ENCODE results near the gene PTTG1IP.

PTTG1IP gene

DNA sequence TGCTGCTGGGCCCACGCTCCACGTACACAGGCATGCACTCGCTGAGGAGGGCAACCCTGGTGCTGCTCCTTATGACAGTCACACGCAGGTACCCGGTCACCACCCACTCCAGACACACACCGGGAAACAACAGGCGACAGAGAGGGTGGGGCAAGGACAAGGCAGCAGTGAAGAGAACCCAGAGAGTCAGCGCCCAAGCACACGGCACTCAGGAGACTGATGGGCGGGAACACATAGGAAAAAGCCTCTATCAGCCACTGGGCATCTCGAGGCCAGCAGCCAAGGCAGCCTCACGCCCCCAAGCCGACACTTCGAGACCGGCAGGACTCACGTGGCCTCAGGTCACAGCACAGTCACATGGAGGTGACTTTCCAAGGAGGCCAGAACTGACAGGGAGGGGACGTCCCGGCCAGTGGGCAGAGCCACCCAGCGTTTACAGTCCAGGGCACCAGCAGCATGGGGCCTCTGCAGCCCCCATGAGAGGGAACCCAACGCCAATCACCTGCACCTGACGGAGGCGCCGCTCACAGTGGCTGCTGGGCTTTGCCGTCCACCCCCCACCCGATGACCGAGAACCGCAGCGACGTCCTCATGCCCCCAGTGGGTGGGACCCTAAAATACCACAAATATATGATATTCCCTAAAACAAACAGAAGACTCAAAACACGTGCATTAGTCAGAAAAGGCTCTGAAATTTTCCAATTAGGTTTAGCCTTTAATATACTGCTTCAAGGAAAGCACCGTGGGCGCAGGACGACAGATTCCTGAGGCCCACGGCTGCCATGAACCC is 19.7 kb downstream of the PTTG1IP start:
- in situ Hi-C loops (cut with MboI; ENCODE audit: low pct_unique_long_range_greater_than_20kb, low sequenced_read_pairs), result no loop called here
- no peak for DNase-seq

DNA sequence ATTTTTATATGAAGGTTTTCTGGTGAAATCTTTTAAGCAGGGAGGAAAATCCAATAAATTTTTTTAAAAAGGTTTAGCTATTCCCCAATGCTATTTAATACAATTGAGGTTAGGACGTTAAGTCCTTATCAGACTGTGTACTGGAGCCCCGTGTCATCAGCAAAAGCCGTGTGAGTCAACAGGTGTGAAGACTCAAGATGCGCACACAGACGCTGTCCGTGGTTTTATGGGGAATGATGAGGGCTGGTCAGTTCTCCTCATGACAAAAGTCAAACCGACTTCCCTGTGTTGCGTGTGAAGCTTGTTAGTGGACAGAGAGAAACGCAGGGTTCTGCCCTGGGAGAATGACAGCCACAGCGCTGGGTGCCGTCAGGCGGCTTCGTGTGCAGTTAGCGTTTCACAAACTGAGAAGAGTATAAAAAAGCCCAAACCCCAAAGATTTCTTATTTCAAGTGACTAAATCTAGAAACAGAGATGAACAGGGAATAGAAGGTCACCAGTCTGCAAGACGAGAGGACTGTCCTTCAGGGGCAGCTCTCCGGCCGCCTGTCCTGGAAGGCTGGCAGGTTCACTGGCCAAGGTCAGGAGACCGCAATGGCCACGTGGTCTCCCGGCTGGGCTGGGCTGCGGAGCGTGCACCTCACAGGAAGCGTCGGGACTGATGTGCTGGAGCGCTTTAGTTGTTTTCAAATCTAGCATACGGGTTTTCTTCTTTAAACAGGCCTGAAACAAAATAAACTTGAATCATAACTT is 22.4 kb downstream of the PTTG1IP start:
- in situ Hi-C loops (cut with MboI; ENCODE audit: low pct_unique_long_range_greater_than_20kb, low sequenced_read_pairs), result no loop called here
- DNase-seq, result no peak

DNA sequence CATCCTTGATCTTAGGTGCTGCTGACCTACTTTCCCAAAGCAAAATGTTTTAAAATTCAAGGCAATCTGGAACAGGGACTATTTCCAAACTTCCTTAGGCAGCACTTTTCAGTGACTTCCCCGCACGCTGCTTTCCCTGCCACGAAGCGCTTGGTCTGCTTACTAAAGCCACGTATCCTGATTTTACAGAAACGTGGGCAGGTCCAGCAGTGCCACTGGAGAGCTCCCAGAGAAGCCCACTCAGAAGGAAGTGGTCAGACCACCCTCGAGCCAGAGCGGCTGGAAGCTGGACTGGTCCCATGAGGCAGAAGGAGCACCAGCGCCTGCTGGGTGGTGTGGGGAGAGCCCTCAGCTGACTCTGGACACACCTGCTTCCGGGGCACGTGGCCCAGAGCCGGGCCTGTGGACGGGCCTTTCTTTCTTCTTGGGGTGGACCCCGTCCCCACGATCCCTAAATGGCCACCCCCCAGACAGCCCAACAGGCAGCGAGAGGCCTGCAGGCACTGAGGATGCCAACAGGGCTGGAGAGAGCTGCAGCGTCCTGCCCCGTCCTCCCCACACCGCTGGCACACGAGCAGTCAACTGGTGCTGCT is 23.2 kb downstream of the PTTG1IP start:
- no peak for DNase-seq
- in situ Hi-C loops (cut with MboI; ENCODE audit: low pct_unique_long_range_greater_than_20kb, low sequenced_read_pairs), result no loop called here

DNA sequence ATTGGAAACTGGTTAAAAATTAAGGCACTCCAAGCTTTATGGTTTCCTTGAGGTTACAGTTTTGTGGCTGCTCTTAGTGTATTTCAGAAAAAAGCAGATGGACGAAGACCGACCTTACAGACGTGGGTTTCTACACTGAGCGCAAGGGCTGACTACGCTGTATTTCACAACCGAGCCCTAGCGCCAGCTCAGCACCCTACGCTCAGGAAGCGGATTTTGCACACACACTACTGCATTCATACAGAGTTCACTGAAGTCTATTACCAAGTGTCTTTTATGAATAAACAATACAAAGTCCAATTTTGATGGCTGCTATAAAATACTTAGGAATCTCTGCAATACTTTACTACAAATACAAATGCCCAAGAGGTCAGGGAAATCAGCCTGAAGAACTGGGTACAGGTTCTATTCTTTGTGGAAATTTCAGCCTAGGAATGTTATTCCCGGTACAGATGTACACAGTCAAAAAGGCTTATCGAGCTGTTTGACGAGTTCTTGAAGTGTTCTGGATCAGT is 23.8 kb downstream of the PTTG1IP start:
- in situ Hi-C loops (cut with MboI; ENCODE audit: low pct_unique_long_range_greater_than_20kb, low sequenced_read_pairs), result no loop called here
- DNase-seq, result no peak

DNA sequence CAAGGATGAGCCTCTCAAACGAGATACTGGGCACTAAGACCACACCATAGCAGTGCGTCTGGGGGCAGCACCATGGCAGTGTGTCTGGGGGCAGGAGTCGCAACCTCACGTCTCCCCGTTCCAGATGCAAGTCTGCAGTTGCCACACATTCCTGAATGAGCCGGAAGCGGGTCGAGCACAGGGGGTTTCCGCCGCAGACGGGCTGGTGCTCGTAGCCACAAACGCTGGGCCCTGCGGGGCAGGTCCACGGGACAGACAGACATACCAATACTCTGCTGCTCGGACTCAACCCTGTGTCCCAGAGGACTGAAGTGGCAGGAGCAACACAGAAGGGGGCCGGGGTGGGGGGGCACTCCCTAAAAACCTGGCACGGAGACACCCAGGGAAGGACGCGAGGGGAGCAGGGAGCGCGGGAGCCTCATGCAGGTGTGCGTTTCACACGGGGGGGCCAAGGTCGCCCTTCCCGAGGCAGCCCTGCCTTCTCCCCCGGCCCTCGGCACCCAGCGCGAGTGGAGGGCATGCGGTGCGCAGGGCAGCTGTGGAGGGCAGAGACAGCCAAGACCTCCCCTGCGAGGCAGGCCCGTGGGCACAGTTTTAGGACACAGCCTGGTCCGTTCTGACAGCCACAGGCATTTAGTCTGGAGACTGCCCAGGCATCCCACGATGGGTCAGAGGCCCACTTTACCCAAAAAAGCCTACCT is 24.5 kb downstream of the PTTG1IP start:
- no peak for DNase-seq
- in situ Hi-C loops (cut with MboI; ENCODE audit: low pct_unique_long_range_greater_than_20kb, low sequenced_read_pairs), result no loop called here

DNA sequence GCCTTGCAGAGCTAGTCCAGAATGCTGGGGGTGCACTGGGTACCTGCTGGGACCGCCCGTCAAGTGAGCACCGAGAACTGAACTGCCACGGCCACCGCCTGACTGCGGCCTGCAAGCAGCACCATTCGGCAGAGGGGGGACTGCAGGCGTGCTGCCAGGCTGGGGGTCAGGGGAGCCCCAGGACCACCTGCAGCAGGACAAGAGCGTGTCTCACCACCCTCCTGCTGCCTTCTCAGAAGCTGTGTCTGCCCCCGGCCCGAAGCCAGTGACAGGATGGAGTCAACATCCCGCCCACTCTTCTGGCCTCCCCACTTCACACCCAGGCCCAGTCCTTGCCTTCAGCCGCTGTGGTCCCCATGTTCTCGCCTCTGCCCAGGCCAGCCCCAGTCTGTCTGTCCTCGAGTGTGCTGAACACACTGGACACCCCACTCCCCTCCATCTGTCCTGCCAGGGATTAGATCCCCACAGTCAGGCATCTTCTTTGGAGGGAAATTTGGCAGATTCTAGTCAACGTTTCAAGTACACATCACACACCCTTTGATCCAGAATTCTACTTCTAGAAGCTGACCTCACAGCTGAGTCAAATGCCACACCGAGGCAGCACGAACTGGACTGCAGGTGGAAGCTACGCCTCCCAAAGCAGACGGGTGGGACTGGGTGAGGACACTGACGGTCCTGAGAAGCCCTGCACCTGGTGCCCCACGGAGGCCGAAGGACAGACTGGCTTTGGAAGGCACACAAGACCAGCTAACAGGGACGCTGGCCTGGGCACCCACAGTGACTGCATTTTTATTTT is 26.0 kb downstream of the PTTG1IP start:
- no peak for DNase-seq
- in situ Hi-C loops (cut with MboI; ENCODE audit: low pct_unique_long_range_greater_than_20kb, low sequenced_read_pairs), result no loop called here

DNA sequence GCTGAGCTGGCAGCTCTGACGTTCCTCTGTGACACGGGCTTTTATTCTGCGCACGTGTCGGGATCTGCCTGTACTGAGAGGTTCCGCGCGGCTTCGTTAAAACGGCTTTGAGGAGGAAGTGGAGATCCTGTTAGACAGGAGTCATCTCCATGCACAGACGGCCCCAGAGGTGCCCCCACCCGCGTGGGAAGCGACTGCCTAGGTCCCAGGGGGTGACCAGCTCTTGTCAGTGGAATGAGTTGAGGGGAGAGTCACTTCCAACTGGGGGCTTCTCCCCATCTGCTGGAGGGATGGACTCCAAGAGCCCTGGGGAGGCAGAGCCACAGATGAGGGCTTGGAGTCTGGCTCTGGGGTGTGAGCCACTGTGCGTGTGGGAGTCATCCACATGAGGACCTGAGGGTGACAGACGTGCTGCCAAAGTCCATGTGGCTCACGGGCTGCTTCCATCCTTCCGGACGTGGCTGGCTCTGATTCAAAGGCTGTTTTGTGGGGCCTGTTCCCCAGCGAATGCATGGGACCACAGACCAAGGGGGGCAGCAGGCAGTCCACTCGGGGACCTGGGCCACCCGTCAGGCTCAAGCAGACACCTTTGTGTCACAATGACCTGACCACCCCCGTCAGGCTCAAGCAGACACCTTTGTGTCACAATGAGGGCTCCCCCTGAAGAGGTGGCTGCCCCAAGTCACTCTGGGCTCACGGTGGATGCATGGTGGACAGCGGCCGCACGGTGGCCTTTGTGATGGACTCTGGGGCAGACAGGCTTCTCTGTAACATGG is 26.8 kb downstream of the PTTG1IP start:
- peak; percentile 78 for DNase-seq
- in situ Hi-C loops (cut with MboI; ENCODE audit: low pct_unique_long_range_greater_than_20kb, low sequenced_read_pairs), result no loop called here

DNA sequence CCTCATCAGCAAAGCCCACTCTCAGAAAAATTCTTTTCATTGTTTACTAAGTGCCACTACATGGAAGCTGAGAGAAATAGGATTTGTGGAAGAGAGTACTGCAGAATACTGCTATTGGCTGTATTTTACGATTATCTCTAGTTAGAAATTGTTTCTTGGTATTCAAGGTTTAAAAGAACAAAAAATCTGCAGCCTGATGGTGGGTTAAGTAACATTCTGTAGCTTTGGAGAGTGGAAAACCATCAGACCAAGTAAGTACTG is 27.3 kb downstream of the PTTG1IP start:
- DNase-seq, result no peak
- in situ Hi-C loops (cut with MboI; ENCODE audit: low pct_unique_long_range_greater_than_20kb, low sequenced_read_pairs), result no loop called here

DNA sequence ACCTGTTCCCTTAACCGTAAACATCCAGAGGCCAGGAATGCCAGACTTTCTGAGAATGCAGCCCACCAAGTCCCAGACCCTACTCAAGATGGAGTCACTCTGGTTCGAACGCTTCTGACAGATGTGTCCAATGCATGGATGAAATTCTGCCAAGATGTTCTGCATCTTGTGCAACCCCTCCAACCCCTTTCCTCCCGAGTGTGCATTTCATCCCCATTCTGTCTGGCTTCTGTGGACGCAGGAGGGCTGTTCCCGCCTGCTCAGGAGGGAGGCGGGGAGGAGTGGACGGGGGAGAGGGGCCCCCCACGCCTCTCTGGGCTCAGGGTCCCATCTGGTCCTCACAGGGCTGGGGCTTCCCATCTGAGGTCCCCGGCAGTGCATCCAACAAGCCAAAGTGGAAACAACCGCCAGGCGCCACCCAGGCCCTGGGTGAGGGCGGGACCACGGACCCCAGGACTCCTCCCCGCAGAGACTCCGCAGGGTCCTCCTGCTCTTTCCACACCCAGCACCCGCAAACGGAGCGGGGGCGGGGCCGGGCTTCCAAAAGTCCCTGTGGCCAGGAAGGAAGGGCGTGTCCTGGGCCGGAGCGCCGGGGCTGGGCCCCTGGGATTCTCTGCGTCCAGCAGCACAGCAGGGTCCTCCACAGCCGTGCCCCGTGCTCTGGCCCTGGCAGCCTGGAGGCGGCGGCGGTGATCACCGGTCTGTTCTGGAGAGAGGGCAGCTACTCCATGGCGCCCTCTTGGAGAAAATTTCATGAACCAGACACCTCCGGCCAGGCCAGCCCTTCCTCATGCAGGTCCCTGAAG is 27.9 kb downstream of the PTTG1IP start:
- in situ Hi-C loops (cut with MboI; ENCODE audit: low pct_unique_long_range_greater_than_20kb, low sequenced_read_pairs), result no loop called here
- peak; percentile 86 for DNase-seq

DNA sequence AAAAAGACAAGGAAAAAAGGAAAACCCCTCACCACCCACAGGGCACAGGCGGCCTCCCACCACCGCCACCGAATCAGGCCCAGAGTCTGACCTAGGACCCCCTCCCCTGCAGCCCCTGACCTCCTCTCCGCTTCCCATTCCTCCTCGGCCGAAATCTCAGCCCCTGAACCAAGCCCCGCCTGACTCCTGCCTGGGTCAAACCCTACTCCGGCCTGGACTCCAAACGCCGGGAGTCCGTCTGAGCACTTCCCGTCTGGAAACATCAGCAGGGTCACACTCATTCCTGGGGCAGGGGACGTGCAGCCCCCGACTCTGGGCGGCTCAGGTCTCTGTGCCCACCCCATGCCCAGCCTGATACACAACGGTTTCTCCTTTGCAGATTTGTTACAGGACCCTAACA is 29.2 kb downstream of the PTTG1IP start:
- in situ Hi-C loops (cut with MboI; ENCODE audit: low pct_unique_long_range_greater_than_20kb, low sequenced_read_pairs), result no loop called here
- no peak for DNase-seq

DNA sequence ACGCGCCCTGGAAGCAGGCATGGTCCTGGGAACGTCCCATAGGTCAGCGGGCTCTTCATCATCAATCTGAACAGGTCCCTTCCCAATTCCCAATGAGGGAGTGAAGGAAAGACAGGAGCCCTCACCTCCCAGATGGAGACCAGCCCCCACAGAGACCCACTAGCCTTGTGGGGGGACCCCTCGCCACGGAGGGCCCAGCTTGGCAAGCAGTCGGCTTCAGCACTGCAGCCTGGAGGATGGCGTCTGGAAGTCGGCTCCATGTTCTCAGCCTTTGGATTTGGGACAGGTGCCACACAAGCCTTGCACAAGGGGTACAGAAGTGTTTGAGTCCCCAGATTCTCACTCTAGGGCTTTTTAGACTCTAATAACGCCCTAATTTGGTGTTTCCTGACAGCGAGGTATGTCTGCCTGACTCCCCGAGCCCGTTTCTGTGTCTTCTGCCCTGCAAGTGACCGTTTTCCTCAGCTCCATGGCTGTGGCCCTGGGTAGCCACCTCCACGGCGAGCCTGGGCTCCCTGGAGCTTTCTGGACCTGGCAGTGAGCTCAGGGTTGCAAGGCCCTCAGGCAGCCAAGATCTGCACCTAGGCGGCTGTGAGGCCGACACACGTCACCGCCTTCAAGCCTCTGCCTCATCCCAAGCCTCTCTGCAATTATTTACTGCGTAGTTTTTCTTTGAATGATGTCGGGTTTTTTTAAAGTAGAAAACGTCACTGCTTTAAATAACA is 30.6 kb downstream of the PTTG1IP start:
- in situ Hi-C loops (cut with MboI; ENCODE audit: low pct_unique_long_range_greater_than_20kb, low sequenced_read_pairs), result no loop called here
- DNase-seq, result no peak

DNA sequence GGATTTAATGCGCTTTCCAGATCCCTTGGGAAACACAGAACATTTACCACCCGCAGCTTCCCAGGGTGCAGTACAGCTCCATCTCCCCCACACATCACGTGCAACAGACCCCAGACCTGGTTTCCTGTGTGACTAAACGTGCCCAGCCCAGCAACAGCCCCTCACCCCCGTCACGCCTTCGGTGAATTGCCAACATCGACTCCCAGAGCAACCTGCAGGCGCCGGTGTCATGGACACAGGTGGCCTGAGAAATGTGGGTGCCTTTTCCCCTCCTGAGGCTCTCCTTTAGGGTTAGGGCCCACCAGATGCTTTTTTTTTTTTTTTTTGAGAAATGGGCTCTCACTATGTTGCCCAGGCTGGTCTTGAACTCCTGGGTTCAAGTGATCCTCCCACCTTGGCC is 31.4 kb downstream of the PTTG1IP start:
- in situ Hi-C loops (cut with MboI; ENCODE audit: low pct_unique_long_range_greater_than_20kb, low sequenced_read_pairs), result no loop called here
- no peak for DNase-seq

DNA sequence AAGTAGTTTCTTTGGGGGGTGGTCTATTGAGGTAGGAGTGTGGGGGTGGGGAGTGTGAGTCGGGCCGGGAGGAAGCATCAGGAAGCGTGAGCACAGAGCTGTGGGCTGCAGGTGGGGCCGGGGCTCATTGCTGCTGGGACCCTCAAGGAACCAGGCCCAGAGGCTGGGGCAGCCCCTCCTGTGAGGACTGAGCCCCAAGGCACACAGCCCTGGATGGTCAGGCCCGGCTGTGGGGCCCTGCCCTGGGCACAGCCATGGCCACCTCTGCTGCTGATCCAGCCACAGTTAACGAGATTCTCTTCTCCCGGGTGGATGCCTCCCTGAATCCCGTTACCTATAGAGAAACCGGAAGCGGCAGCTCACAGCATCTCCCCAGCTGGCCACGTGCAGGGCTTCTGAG is 32.7 kb downstream of the PTTG1IP start:
- in situ Hi-C loops (cut with MboI; ENCODE audit: low pct_unique_long_range_greater_than_20kb, low sequenced_read_pairs), result no loop called here
- DNase-seq, result no peak

DNA sequence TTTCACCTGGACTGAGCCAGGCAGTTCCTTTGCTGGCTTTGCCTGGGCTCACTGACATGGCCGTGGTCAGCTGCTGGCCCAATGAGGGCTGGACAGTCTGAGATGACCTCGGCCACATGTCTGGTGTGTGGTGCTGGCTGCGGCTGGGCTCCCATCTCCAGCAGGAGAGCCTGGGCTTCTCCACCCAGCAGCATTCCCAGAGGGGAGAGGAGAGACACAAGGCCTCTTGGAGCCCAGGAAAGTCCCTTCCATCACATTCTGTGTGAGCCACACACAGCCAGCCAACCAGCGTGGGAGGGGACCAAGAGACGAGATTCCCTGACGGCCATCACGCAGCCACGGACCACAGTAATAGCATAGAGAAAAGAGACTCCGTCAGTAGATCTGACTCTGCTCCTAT is 34.5 kb downstream of the PTTG1IP start:
- DNase-seq, result no peak
- in situ Hi-C loops (cut with MboI; ENCODE audit: low pct_unique_long_range_greater_than_20kb, low sequenced_read_pairs), result no loop called here

DNA sequence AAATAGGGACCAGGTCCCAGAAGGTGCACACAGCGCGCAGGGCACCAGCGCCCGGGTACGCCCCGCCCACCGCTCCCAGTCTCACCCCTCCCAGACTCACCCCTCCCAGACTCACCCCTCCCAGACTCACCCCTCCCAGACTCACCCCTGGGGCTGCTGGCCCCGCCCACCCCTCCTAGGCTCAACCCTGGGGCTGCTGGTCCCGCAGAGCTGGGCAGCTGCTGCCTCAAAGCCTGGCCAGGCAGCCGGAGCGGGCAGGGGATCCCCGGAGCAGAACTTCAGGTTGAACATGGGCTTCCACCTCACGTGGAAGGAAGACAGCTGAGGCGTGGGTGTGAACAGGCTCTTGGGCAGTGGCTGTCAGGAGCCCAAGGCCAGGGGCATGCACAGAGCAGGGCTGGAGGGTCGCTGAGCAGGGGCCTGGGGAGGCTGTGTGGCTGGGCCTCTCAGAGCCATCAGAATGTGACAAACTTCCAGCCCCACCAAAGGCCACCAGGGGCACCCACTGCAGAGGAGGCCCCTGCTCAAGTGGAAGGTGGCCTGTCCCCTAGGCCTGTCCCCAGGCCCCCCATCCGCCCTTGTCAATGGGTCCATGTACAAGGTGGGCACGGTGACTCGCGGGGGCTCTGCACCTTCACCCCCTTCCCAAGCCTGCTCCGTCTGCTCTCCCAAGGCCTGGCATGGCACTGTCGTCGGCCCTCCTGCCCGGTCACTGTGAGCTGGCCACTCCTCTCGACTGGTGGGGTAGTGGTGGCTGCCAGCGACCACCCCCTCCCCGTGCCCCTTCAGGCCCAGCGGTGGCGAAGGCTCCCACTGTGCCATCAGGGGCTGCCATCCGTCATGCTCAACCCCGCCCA is 35.2 kb downstream of the PTTG1IP start:
- in situ Hi-C loops (cut with MboI; ENCODE audit: low pct_unique_long_range_greater_than_20kb, low sequenced_read_pairs), result no loop called here
- no peak for DNase-seq

DNA sequence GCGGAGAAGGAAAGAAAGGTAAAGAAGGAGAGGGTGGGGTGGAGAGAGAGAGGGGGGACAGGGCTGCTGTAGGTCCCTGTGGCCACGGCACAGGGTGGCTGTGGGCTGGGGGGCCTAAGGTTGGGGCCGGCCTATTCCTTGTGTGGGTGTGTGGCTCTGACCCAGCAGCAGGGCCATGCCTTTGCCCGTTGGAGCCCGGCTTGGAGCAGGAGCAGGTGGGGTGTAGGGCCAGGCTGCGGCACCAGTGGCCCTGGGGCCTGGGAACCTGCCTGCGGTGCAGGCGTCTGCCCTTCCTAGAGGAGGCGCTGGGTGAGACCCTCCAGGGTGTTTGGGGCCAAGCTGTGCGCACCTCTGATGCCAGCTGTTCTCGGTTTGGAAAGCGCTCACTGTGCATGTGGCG is 36.0 kb downstream of the PTTG1IP start:
- in situ Hi-C loops (cut with MboI; ENCODE audit: low pct_unique_long_range_greater_than_20kb, low sequenced_read_pairs), result no loop called here
- DNase-seq, result no peak

Measured in KBM-7 (cell line).